Ammon's horn (tissue), 1 donor: Measurements from ENCODE around the gene SLC26A6.

ENCODE experiments used
- DNase-seq: peaks from one replicate; pipeline ENCODE4 v3.0.0-alpha.2; 2016; ENCODE audit warnings: low spot score

The SLC26A6 gene

DNA sequence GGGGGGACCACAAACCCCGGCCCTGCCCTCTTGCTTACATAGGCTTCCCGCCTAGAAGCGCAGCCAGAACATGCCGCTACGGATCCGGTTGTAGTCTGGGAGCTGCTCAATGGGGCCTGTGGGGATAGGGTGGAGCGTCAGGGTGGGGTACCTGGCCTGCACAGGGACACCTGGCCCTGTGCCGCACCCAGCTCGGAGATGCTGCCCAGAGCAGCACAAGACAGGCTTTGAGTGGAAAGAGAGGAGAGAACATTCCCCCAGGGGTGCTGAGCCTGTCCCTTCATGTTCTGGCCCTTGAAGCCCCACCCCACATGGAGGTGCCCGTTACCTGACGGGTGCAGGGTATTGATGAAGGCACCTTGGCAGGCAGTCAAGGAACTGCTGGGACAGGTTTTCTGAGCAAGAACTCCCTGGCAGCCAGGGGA, 36.2 kb downstream of the SLC26A6 start:
- no peak for DNase-seq

DNA sequence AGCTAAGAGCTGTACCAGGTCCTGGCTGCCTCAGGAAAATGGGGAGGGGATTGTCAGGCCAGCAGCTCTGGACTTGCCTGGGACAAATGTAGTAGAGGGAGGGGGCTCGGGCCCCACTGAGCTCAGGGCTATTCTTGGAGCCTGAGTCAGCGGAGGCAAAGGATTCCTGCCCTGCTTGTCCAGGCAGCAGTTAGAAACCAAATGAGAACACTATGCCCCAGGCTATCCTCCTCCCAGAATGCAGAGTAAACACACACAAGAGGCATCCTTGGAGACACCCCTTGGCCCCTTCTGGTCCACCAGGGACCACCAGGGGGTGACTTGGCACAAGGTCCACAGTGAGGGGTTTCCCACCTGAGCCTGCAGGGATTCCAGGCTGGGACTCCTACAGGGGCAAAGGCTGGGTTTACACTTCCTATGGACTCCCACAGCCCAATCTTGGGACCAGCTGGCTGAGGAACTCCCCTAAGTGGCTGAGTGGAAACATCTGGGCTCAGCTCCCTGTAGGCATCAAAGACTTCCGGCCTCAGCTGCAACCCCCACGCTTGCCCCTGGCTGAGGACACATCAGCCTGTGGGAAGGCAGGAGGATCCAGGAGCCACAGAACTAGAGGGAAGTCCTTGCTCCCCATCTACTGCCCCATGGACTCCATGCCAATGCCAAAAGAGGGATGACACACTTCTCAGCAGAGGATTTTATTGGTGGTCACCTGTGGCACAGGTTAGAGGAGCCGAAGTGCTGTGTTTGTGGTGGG, 36.8 kb downstream of the SLC26A6 start:
- DNase-seq, result no peak

DNA sequence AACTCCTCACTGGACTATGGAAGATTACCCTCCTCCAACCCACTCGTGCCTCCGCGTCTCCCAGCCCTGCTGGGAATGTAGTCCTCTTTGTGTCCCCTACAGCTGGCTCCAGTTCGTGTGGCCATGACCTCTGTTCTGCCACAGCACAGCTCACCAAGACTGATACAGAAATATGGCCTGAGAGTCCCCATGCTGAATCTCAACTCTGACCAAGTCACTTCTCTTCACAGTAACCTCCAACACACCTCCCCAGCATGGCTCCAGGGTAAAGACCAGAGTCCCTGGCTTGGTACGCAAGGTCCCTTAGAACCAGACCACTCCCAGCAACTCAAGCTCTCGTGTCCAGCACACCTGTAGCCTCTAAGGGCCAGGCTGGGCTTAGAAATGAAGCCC, 37.9 kb downstream of the SLC26A6 start:
- DNase-seq, result no peak

DNA sequence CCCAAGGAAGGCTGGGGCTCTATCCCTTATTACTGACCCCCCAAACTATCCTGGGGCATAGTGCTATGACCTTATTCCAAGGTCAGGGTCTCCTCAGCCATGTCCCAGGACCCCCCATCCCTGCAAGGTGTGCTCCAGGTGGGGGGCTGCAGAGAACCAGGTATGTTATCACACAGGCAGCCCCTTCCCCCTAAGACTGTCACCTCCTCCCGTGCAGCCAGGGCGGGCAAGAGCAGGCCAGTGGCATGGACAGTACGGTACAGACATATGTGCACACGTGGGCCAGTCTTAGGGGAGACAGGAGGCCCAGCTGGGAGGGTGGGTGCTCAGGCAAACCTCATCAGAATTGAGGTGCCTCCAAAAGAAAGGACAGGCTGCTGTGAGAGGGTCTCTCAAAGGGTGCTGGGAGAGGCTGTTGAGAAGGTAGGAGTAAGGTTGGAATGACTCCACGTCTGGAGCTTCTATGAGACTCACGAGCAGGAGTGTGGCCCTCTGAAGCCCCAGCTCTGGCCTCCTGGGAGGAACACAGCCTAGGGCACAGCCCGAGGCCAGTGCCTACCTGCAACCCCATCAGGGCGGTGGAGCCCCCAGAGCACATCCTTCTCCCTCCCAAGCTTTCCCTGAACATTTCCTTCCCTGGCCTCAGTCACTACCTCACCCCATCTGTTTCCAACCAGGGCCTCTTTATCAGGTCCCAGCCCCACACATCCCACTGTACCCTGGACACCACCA, 38.4 kb downstream of the SLC26A6 start:
- DNase-seq, result no peak

DNA sequence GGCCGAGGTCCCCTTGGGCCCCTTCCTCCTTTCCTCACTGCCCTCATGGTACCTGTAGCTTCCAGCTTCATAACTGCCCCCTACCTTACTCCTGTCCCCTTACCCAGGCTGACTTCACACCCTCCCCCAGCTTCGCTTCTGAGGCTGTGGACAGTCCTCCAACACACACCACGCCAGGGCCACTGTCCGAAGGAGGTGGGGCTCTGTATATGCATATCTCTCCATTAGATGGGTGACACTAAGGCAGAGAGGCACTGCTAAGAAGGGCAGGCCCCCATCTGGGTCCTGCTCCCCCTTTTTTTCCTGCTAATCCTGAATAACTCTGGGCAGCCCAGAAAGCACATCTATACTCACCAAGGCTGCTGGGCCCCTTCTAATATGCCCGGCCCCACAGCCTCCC, 39.1 kb downstream of the SLC26A6 start:
- DNase-seq, result no peak

DNA sequence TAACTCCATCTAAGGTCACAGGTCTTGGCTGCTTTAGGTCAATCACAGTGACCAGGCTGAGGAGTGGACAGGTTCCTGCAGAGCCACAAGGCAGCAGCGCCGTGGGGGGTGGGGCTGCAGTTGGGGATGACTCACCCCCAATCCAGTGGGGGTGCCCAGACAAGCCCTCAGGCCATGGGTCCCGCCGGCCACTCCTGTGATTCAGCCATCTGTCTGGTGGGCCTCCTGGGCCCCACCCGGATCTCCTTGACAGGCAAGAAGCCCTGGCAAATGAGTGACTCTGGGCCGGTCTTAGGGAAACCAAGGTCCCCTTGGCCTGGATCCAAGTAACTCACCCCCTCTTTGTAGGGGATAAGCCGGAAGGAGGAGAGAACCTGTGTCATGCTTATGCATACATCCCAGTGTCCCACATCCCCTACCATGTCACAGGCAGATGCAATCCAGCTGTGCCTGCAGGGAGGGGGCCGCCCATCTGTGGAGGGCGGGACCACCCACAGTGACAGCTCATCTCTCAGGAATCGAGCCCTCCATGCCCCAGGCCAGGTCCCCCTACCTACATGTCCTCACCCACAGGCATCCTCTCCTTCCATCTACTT, 39.6 kb downstream of the SLC26A6 start:
- DNase-seq, result no peak

DNA sequence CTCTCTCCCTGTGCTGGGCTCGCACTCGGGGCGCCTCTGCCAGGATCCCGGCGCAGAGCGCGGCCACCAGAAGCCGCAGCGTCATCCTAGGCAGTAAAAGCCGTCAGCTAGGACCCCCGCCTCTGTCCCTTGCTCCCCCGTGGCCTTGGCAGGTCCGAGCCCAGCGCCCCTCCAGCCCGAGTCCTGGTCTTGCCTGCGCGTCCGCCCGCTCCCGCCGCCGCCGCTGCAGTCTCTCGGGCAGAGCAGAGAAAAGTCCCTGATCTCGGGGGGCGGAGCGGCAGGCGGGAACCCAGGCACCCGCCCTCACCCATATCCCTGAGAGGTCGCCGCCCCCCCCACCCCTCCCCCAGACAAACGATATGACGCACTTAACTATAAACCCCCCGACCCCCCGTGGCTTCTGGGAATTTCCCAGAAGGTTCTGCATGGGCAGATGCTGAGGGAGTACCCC, 40.2 kb downstream of the SLC26A6 start, which contains the start of gene COL7A1:
Gene COL7A1, minus strand, starts transcription at position 255 of the 451 bp plus-strand sequence. Its CDS starts 170 bp downstream, at position 85.
- DNase-seq, result no peak

DNA sequence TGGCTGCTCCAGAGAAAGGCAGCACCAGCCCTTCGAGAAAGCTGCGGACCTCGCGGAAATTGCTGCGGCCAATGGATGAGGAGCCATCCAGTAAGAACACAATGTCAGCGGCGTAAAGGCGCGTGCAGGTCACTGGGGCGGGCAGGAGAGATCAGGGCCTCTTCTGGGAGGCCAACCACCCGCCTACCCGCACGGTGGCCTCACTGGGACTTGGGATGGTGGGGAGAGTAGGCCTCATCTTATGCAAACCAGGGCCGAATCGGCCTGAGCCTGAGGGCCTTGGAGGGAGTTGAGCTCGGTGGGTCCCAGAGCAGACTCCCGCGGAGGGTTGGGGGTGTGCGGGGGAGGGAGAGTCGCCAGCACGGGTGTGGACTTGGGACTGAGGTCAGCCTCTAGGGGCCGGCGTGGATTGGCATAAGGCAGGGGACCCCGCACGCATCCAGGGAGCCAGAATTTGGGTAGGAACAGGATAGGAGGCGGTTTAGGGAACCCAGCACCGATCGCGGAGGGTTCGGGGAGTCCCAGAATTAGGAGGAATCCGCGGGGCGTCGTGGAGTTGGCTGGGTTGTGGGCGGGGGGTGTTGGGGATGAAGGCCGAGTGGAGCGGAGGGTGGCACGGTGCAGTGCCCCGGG, 40.7 kb downstream of the SLC26A6 start:
- no peak for DNase-seq

DNA sequence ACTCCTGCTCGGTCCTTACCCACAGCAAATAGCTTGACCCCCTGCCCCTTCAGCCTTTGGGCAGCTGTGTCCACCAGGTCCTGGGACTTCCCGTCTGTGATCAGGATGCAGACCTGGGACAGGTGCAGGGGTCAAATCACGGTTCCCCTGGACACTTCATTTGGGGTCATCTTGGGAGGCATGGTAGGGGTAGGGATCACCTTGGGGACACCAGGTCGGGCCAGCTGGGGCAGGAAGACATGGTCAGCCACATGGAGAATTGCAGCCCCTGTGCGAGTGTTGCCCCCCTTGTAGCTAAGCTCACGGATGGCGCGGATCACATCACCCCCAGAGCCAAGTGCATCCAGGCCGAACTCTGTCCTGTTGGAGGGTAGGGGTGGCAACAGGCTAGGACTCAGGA, 41.9 kb downstream of the SLC26A6 start:
- DNase-seq, result no peak

DNA sequence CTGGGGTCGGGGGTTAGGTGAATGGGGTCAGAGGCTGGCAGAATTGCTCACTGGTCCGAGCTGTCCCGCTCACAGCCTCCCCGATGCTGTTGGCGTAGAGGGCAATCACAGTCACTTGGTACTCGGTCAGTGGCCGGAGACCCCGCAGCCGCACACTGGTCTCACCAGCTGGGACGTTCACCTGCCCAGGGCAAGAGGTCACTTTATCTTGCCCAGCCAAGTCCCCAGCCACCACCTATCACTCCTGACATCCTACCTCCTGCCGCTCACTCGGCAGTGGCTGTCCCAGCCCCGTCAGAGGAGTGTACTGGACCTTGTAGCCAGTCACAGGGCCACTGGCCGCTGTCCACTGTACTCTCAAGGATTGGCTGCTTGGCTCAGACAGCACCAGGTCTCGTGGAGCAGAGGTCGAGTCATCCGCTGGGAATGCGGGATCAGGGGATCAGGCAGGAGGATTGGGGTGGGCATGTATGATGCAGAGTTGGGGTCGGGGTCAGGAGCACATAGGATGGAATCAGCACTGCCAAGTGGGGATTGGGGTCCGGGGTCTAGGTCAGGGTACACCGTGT, 42.7 kb downstream of the SLC26A6 start:
- DNase-seq, result no peak

DNA sequence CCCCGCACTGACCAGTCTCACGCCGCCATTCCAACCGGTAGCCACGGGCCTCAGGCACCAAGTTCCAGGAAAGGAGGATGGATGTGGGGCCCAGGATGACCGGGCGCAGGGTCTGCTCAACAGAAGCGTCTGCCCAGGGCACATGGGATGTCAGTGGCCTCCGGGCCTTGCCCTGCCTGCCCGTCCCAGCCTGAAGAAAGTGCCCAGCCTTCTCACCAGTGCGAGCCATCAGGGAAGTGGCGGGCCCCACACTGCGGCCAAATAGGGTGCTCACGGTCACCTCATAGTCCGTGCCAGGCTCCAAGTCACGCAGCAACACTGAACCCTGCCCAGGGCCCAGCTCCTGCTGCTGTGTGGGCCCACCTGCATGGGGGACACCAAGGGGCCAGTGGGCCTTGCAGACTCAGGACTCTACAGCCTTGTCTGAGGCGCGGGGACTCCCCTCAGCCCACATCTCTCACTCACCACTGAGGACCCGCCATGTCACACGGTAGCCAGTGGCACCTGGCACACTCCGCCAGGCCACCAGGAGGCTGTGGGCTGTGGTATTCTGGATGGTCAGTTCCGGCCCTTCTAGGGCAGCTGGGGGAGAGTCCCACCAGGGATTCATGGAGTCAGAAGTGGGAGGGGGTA, 43.3 kb downstream of the SLC26A6 start:
- DNase-seq, result no peak

DNA sequence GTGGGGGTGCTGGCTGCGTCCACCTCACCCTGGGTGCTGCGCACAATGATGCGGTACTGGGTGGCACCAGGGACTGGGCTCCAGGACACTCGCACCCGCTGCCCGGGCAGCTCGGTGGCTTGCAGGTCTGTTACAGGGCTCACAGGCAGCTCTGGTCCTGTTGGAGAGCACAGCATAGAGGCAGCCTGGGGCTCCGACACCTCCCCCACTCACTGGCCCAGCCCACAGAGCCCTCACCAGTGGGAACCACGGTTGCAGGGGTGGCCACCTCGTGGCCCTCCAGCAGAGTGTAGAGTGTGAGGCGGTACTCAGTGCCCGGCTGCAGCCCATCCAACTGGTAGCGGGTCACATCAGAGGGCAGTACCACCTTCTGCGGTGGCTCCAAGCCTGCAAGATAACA, 43.8 kb downstream of the SLC26A6 start:
- no peak for DNase-seq

DNA sequence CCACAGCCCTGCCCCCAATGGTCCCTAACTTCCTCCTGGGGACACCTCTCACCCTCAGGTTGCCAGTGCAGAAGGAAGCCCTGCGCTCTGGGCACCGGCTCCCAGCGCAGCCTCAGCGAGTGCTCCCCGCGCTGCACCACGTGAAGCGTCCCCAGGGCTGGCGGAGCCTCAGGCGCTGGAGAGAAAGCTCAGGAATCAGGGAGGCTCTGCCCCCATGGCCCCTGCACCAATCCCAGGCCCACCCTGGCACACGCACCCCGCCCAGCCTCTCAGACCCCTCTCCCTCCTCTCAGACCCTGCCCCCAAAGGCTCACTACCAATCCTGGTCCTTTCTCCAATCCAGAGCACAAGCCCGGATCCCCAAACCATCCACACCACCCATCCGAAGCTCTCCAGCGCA, 47.0 kb downstream of the SLC26A6 start:
- DNase-seq, result no peak

DNA sequence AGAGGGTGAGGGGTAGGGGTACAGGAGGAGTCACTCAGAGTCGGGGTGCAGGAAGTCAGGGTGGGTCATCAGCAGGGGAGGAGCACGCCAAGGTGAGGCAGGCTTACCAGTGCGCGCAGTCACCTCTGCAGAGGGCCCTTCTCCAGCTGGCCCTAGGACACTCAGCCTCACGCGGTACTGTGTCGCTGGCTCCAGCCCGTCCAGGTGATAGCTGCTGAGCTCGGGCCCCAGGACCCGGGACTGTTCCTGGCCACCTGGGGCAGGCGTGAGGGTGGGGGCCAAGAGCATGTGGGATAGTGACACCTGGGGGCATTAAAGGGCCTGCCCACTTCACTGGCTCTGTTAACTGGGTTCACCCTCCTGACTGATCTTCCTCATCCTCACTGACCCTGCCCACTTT, 47.6 kb downstream of the SLC26A6 start:
- no peak for DNase-seq

DNA sequence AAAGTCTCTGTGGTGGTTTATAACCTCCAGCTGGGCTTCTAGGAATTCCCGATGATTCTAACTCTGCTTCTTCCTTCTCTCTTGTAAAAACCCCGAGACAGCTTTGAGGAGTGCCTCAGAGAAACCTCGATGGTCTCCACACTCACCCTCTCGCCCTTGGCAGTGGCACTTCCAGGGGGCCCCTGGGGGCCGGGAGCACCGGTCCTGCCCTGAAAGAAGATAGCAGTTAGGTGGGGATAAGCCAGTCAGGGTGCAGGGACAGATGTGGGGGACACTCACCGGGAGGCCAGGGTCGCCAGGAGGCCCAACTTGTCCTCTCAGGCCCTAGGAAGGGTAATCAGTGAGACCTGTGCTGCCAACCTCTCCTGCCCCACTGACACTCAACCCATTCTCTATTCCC, 49.9 kb downstream of the SLC26A6 start:
- DNase-seq, result no peak

DNA sequence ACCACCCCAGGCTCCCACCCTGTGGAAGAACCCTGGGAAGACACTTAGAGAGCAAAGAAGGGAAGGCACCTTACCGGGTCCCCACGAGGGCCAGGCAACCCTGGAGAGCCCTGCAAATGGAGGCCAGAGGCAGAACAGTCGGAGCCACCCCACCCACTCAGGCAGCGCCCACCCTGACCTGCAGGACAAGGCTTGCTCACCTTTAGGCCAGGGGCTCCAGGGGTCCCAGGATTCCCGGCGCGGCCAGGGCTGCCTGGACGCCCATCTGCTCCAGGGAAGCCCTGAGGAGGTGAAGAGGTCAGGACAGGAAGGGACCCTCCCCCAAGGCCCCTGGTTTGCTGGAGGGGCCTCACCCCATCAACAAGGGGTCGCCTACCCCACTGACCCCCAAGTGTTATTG, 50.4 kb downstream of the SLC26A6 start:
- no peak for DNase-seq

DNA sequence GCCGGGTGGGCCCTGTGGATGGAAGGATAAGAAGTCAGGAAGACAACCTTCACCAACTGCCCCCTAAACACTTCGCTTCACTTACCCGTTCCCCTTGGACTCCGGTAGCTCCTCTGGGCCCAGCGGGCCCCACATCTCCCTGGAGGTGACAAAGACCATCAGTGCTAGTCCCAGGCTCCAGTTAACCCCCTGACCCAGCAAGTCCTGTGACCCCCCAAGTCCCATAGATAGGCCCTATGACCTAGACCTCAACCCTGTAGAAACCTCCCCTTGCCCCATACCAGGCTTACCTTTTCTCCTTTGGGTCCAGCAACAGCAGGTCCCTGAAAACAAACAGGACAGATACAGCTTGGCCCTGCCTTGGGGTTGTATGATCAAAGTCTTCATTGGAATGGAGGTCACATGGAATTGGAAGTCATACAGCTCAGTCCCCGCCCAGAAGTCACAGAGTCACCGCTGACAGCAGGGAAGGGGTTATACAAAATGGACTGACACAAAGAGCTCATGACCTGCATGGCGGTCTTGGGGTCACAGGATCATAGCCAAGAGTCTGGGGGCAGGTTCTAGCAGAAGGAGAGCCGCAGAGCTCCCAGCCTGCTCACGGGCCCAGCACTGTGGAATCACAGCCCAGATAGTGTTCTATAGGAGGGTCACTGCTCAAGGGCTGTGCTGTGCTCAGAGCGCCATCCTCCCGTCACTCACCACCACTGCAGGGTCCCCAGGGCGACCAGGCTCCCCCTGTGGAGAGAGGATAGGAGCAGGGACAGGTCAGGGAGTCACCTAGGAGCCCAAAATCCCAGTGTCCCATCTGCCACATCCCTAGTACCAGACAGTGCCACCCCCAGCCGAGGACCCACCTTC, 53.4 kb downstream of the SLC26A6 start:
- no peak for DNase-seq

DNA sequence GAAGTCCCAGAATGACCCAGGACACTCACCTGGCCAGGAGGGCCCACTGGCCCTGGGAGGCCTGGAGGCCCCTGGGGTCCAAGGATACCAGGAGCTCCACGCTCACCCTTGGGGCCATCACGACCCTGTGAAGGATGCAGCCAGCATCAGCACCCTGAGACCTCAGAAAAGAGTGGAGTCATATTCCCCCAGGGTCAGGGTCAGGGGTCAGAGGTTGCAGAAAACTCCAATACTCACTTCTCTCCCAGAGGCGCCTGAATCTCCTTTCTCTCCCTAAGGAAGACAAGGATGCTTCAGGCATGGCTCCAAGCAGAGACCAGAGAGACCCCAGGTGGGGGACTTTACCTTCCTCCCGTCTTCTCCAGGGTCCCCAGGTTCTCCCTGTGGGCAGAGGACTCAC, 58.6 kb downstream of the SLC26A6 start:
- no peak for DNase-seq
